Glomerular visceral epithelial cell (primary cell): ENCODE measurements around the gene VTI1A.
"Not testable (repeated sequence)": the region's sequence is repeated elsewhere in the genome, so short reads cannot be mapped to it uniquely, and the experiment has no call there.

Experiments used
- DNase-seq: peaks from one replicate; pipeline ENCODE4 v3.0.0-alpha.2; 2016; ENCODE audit errors: extremely low spot score

The VTI1A gene

DNA sequence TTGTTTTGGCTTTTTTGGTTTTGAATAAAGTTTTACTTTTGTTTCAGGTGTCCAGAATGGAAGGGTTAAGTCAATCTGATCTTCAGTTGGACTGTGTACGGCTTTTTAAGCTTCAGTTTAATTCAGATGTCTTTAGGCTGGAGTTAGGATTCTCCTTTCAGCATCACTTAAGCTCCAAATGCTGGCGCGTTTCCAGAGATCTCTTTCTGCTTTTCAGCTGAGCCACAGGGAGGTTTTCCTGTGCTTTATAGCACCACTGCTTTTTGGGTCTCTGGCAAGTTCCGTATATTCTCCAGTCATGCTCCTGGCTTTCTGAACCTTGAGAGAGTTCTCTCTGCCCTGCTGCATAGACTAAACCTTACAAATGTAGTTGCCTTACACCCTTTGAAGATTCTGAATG lies 60.0 kb downstream of the VTI1A start:
- no peak for DNase-seq

DNA sequence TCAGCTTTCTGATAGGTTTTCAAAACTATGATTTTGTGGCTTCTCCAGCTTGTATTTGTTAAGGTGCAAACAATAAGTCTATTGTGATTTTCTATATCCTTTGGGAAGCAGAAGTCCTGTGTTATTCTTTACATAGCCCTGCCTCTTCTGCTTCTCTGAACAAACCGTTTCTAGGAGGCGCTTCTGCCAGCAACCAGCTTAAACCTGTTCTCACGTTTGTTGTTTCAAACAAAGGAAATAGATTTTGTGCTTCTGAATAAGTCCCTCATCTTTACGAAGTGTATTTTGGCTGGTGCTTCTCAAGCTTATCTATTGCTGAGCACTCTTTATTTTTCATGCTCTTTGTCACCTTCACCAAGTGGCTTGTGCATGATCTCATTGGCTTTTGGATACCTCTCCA lies 61.0 kb downstream of the VTI1A start:
- no peak for DNase-seq

DNA sequence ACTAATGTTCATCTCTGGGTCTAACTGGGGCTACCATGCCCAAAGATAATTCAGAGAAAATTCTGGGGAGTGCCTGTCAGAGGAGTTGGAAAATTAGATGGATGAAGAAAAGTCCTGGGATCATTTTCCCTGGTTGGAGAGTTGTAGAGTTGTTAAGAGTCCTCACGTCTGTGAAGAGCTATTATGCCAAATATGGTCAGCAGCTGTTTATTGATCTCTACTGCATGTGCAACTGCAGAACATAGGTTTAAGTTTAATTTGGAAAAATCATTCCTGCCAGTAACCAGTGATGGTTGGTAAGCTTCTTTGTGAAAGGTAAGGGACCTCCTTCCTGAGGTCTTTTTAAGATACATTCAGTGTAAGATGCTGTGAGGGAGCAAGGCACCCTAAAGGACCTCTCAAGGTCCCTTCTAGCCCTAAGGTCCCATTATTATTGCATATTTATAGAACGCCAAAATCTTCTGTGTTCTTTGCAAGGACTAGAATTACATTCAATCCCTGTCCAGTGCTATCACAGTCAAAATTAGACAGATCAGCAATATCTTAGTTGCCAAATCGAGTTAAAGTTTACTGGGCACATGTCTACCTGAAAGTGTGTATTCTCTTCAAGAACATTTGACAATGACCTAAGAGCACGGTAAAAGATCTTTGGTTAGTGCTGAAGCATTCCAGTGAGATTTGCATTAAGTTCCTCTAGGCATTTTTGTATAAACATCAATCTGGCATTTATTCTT lies 62.7 kb downstream of the VTI1A start:
- no peak for DNase-seq

DNA sequence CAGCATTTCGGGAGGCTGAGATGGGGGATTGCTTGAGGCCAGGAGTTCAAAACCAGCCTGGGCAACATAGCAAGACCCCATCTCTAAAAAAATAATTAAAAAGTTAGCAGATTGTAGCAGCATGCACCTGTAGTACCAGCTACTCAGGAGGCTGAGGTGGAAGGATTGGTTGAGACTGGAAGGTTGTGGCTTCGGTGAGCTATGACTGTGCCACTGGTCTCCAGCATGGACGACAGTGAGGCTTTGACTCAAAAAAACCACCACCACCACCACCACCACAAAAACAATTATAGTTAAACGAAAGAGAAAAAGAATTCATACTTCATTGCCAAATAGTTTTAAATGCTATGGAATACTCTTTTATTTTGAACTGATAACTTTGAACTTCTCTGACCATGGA lies 63.4 kb downstream of the VTI1A start:
- no peak for DNase-seq

DNA sequence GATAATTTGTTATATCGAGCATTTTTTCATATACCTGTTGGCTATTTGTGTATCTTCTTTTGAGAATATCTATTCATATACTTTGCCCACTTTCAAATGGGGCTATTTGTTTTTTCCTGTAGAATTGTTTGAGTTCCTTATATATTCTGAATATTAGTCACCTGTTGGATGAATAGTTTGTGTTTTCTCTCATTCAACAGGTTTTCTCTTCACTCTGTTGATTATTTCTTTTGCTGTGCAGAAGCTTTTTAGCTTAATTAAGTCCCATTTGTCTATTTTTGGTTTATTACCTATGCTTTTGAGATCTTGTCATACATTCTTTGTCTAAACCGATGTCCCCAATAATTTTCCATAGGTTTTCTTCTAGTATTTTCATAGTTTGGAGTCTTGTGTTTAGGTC lies 65.3 kb downstream of the VTI1A start:
- no peak for DNase-seq

DNA sequence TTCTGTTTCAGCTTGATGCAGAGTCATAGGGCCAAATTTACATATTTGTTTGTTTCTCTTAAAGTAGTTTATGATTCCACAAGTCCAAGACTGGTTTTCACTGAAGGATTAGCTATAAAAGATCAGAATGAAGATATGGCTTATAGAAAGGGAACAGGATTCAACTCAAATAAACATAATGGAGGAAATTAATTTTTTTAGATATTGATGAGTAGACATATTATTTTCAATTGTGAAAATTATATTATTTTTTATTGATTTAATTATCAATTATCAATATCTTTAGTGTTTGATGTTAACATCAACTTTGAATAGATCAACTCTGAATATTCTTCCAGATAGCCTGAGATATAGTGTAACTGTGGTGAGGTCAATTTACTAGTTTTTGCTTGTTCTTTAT lies 68.1 kb downstream of the VTI1A start:
- DNase-seq: no peak

DNA sequence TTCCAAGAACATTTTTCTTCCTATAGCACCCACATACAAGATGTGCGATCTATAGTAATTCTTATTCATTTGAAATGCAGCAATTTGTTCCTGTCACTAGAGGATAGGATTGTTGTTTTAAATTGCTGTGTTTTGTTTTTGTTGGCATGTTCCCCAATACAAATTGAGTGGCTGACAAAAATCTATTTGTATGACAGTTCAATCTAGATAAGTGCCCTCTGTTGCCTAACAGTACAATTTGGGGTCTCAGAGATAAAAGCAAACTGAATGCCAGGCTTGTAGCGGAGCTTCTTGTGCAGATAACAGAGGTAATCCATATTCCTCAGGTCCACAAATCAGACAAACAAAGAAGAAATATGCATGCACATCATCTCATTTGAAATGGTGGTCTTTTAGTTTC lies 68.8 kb downstream of the VTI1A start:
- DNase-seq: no peak

DNA sequence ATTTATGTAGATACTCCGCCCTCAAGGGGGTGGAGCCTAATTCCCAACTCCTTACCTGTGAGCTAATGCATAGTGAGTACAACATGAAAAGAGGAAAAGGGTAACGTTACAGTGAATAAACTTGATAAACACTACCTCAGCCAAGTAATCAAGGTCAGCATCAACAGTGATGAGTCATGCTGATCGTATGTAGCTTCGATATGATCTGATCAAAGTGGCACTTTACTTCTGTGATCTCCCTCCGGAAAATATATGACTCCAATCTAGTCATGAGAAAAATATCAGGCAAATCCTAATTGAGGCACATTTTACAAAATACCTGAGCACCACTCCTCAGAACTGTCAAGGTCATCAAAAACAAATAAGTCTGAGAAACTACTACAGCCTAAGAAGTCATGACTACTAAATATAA lies 70.4 kb downstream of the VTI1A start:
- DNase-seq: no peak

DNA sequence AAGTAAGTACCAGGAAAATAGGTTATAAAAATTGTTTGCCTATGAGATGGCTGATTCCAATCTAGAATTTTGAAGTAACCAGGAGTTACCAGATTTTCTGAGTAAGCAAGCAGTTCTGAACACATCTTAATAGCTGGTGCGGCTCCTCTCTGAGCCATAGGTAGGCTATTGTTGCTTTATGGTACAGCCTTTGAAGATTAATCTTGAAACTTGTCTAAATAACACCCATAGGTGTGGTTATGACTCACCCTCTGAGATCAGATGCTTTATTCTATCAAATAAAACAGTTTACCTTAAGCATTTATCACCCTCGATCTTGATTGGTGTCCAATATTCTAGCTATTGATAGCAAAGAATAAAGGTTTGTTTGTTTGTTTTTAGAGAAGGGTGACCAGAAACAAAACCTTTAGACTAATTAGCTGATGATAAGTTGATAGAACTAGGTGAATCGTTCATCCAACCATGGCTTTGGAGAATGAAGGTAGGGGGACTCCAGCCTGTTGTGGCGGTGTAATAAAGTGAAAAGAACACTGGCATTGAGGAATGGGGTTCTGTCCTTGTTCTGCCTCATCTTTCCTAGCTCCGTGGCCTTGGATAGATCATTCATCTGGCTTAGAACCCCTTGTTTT lies 72.2 kb downstream of the VTI1A start:
- no peak for DNase-seq

DNA sequence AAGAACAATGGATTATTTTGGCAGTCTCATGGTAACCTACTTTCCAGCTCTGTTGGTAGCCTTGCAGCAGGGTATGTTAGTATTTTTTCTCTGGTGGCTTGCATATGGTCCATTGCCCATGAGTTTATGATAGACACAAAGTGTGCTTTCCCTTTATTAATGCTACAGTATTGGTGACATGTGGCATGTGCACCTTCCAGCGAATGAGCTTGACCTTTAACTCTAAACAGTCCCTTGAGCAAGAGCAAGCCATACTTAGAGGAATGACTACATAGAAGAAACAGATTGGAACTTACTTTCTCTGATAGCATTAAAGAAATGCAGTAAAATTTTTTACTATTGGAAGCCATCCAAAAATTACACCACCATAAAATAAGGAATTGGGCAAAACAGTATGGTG lies 73.9 kb downstream of the VTI1A start:
- DNase-seq: no peak

DNA sequence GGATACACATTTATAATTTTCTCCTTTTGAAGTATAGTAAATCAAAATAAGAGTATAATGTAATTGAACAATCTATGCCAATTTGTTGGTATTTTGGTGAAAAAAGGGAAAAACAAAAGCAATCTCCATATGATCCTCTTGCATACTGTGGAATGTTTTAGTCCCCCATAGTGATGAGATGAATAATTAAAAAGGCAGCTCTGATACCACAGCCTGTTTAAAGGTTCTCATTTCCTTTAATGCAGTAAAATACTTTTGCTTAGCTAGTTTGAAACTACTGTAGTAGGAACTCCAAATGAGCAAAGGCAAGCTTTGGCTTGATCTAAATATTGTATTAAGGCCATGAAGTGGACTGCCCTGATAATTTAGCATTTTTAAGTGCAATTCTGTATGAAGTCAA lies 77.6 kb downstream of the VTI1A start:
- DNase-seq: no peak

DNA sequence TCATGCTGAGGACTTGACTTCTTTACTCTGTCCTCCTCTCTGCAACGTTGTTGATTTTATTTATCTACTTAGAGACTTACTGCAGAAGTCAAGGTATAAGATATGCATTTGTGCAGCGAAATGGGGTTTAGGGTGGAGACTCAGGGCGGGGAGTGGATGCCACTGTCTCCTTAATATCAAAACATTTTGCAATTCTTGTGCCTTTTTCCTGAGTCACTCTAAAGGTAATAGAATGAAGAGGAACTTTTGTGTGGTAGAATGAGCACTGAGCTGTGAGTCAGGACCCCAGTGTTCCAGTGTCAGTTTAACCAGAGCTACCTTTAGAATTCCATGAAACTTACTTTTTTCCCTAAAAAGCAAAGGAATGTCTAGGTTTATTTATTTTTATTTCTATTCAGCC lies 78.2 kb downstream of the VTI1A start:
- DNase-seq: no peak

DNA sequence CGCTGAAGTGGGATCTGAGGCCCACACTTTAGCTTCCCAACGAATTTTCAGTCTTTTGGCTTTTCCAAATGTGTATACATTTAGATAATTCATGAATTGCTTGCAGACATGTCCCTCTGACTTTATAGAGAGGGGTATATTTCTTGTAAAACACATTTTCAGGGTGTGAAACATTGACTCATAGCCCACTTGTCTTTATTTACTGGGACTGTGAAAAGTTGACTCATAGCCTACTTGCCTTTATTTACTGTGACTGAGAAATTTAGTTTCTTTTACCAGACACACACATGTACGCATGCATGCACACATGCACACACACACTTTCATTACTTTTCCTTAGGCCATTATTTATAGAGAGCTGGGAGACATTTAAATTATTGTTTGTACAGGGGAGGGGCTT lies 79.1 kb downstream of the VTI1A start:
- DNase-seq: peak; percentile 11

DNA sequence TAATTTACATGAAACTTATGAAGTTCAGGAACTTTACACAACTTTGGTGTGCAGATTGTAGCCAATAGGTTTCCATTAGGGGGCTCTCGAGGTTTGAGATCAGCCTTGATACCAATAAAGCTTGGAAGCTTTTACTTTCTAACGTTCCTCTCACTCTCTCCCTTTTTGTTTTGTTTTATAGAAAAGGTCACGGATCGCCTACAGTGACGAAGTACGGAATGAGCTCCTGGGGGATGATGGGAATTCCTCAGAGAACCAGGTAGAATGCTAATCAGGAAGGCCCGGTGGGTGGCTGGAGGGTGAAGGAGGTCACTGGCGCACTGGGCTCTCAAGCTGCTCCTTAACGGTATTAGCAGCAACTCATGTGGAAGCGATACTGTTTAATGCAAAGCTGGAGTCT lies 79.9 kb downstream of the VTI1A start:
- DNase-seq: no peak

DNA sequence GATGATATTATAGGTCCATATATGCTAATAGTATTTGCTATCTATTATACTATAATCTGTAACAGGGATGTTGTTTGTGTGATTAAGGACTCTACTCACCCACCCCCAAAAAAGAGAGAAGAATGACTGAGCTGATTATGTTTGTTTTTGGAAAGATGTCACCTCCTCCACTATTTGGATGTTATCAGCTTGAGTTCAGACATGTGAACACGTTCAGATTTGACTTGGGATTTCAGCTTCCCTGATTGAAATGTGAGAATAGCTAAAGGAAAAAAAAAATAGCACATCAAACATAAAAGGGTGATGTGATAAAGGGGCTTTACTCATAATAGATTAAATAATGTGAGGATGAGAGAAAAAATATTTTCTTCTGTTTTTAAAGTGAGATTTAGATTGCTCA lies 81.2 kb downstream of the VTI1A start:
- no peak for DNase-seq

DNA sequence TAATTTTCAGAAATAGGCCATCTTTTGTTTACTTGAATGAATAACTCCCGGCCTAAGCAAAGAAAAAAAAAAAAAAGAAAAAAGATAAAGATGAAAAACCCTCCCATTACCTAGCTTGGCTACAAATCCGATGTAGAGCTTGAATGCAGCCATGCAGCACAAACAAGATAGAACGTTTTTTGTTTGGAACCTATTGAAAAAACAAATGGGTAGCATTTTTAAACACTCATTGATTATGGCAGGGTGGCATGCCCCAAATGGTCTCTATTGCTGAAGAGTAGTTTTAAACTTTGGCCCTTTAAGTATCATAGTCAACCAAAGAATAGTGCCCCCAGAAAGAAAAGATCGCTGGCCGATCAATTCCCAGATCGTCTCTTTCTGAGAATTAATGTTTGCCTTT lies 84.4 kb downstream of the VTI1A start:
- DNase-seq: no peak

DNA sequence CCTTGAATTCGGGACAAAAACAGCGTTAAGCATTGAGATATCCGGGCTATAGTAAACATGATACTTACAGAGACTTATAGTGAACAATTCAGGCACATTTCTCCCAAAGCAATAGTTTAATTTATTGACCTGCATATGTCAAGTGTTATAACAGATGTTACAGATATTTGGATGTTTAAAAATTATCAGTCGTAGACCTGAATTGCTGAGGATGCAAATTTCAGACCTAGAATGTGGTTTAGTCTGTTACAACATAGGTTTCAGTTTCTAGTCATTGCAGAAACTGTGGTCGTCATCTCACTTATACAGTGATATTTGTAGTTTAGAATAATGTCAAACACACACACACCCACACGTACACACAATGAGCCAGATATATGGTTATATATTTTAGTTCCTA lies 85.2 kb downstream of the VTI1A start:
- DNase-seq: no peak

DNA sequence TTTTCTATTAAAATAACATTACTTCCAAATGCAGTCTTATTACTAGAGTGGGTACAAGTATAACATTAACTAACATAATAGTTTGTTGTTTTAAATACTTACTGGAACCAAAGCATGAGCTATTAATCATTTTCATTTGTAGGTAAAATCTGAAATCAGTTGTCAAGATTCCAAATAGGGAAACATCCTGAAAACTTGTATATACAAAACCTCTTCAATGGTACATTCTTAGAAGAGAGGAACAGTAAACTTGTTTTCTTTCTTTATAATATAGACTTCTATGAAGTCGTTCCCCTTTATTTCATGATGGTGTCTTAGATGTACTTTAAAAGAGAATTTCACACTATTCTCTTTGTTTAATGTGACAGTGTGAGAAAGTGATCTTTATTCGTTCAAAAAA lies 85.9 kb downstream of the VTI1A start:
- no peak for DNase-seq

DNA sequence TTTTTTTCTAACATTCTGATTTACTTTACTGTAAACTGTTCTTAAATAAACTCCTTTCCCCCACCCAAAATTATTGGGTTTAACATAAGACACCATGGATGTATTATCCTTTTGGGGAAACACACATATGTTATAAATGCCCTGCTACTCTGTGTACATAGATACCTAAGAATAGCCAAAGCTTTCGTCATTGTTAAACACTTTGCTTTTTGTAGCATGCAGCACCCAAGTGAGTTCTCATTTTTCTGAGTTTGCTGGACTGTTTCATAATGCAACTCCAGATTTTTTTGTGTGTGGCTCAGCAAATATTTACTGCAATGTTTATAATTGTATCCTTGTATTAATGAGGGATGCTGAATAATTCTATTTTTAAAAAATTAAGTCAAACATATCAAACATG lies 86.9 kb downstream of the VTI1A start:
- DNase-seq: no peak

DNA sequence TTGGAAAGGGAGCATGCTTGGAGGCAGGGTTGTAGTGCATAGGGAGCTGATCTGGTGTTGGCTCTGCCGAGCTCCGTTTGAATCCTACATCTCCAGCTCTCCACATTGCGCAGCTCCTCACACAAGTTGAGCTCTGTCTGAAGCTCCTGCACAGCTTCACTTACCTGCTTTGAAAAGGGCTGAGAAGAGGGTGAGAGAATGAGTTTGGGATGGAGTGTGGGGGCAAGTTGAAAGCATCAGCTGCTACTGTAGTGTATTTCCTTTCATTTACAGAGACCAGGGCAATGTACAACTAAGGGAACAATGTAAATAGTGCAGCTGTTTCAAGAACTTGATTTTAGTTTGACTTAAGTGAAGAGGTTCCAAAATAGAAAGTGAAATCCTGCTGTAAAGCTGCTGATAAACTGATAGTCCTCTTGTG lies 88.5 kb downstream of the VTI1A start:
- no peak for DNase-seq

DNA sequence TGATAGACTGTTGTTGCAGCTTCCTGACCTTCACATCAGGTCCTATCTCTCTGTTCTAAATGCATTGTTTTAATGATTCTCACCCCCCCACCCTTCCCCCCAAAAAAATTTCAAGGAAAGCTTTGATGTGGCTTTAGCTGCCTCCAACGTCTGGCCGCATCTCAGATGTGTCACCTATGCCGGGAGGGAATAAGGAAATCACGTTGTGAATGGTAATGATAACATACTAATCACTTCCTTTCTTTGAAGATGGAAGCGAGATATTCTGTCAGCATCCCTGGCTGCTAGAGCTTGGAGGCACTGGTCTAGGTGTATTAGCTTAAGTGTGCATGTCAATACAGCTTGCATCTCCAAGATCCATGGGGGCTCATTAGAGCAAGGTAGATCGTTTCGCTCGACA lies 89.6 kb downstream of the VTI1A start:
- no peak for DNase-seq

DNA sequence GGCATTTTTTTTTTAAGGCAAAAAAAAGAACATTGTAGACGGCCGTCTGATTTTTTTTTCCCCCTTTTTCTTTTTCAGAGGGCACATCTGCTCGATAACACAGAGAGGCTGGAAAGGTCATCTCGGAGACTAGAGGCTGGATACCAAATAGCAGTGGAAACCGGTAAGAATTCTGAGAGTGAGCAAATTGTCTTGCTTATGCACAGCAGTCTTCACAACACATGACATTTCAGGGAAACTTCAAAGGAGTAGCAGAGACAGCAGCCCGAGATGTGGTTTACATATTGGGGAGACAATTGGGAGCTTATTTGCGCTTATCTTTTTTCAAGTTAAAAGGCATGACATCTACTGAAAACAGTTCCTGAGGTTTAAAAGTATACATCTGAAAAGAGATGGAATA lies 91.2 kb downstream of the VTI1A start:
- DNase-seq: no peak

DNA sequence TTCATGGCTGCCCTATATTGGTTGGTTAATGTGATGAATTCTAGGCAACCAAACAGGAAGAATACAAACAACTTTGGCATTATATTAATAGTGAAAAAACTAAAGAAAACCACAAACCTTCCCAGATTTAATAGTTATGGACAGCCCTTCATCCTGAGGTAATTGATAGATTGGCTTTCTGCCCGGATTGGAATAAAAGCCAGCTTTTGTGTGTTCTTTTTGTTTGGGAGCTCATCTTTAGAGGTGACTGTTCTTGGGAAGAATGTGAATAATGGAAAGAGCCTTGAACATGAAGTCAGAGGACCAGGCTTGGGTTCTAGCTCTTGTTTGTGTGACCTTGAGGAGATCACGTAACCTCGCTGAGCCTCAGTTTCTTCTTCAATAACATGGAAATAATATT lies 92.3 kb downstream of the VTI1A start:
- no peak for DNase-seq

DNA sequence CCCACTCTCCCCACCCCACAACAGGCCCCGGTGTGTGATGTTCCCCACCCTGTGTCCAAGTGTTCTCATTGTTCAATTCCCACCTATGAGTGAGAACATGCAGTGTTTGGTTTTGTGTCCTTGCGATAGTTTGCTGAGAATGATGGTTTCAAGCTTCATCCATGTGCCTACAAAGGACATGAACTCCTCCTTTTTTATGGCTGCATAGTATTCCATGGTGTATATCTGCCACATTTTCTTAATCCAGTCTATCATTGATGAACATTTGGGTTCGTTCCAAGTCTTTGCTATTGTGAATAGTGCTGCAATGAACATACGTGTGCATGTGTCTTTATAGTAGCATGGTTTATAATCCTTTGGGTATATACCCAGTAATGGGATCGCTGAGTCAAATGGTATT lies 95.8 kb downstream of the VTI1A start:
- not testable (repeated sequence) for DNase-seq
